HepG2 (cell line): ENCODE data around the gene ALOXE3. TPM values are rescaled to one million over a fixed set of nuclear protein-coding genes. Genes with fewer than 3 reads are reported as not detected.

ENCODE experiments used
- ATF1 ChIP-seq: IDR thresholded peaks from 2 replicates; pipeline ENCODE4 v1.6.1; 2016; ENCODE audit warnings: mild to moderate bottlenecking, control low read depth
- CC2D1A ChIP-seq: sonication (generic); formaldehyde crosslinking; IDR thresholded peaks from 2 replicates; pipeline ENCODE4 v1.8.1; 2023; ENCODE audit warnings: mild to moderate bottlenecking, missing genetic modification reagents
- DNMT3B ChIP-seq: conservative IDR thresholded peaks from 2 replicates; pipeline ENCODE4 v1.6.1; 2016; ENCODE audit warnings: missing biosample characterization, control low read depth
- FOXK2 ChIP-seq: fragments of 450-650 bp; IDR thresholded peaks from 2 replicates; pipeline ENCODE4 v1.6.1; 2016
- FOXM1 ChIP-seq: sonication (generic); formaldehyde crosslinking; IDR thresholded peaks from 2 replicates; pipeline ENCODE4 v1.5.0; 2020; ENCODE audit warnings: missing genetic modification reagents
- HNRNPK ChIP-seq: fragments of 200-400 bp; formaldehyde crosslinking; IDR thresholded peaks from 2 replicates; pipeline ENCODE4 v1.6.1; 2018; ENCODE audit warnings: low read length, low read depth, moderate library complexity, mild to moderate bottlenecking; ENCODE audit not compliant: poor library complexity, severe bottlenecking
- KDM1A ChIP-seq: IDR thresholded peaks from 2 replicates; pipeline ENCODE4 v1.6.1; 2016; ENCODE audit warnings: missing compliant biosample characterization
- PHB2 ChIP-seq: fragments of 450-650 bp; IDR thresholded peaks from 2 replicates; pipeline ENCODE4 v1.6.1; 2018; ENCODE audit not compliant: partially characterized antibody
- RERE ChIP-seq: IDR thresholded peaks from 2 replicates; pipeline ENCODE4 v1.6.1; 2016; ENCODE audit warnings: low read depth, missing genetic modification reagents, missing compliant biosample characterization
- SOX5 ChIP-seq: IDR thresholded peaks from 2 replicates; pipeline ENCODE4 v1.6.1; 2016; ENCODE audit warnings: borderline replicate concordance
- TMF1 ChIP-seq: sonication (generic); formaldehyde crosslinking; IDR thresholded peaks from 2 replicates; pipeline ENCODE4 v1.8.1; 2022; ENCODE audit warnings: low read depth, missing genetic modification reagents
- ZBTB46 ChIP-seq: sonication (generic); formaldehyde crosslinking; IDR thresholded peaks from 2 replicates; pipeline ENCODE4 v1.4.0; 2020; ENCODE audit warnings: mild to moderate bottlenecking, missing genetic modification reagents, borderline replicate concordance
- ZNF160 ChIP-seq: sonication (generic); formaldehyde crosslinking; IDR thresholded peaks from 2 replicates; pipeline ENCODE4 v1.8.0; 2022; ENCODE audit warnings: mild to moderate bottlenecking, inconsistent platforms, missing genetic modification reagents
- ZNF556 ChIP-seq: sonication (generic); formaldehyde crosslinking; IDR thresholded peaks from 2 replicates; pipeline ENCODE4 v1.4.0; 2020; ENCODE audit warnings: mild to moderate bottlenecking, missing genetic modification reagents, borderline replicate concordance
- ZNF788 ChIP-seq: sonication (generic); formaldehyde crosslinking; IDR thresholded peaks from 2 replicates; pipeline ENCODE4 v1.5.0; 2020; ENCODE audit warnings: mild to moderate bottlenecking, missing genetic modification reagents, borderline replicate concordance
- polyA plus RNA-seq, 8 experiments: library from polyadenylated mRNA; depleted of rRNA in 3 of 8; stranded (reverse) in 7 of 8; unstranded in 1 of 8; fragments of >200 nt; fragmentation: Illumina TruSeq in 4 of 8; extraction: Trizol in 4 of 8; gene quantifications; 2 replicates each; pipeline versions ENCODE4 v1.2.1 to v1.2.3, GENCODE V29; 2011 to 2016; ENCODE audit warnings: low read depth in 4 of 8, missing spikeins in 1 of 8, mixed read lengths in 1 of 8; ENCODE audit not compliant: insufficient read depth in 1 of 8
- total RNA-seq, 5 experiments: library from RNA; depleted of rRNA; stranded (reverse); fragments of >200 nt; fragmentation: Illumina TruSeq; extraction: Trizol; gene quantifications; 2 replicates each; pipeline ENCODE4 v1.2.3, GENCODE V29; 2016; ENCODE audit warnings: low read depth in 1 of 5
- TF ChIP-seq, protein P1 (sequence below): sonication (generic); formaldehyde crosslinking; IDR thresholded peaks from 2 replicates; pipeline ENCODE4 v1.5.0; 2020; ENCODE audit warnings: mild to moderate bottlenecking, missing genetic modification reagents
- TF ChIP-seq, protein P2 (sequence below): sonication (generic); formaldehyde crosslinking; IDR thresholded peaks from 2 replicates; pipeline ENCODE4 v1.5.0; 2020; ENCODE audit warnings: mild to moderate bottlenecking, missing genetic modification reagents
- TF ChIP-seq, protein P3 (sequence below): IDR thresholded peaks from 2 replicates; pipeline ENCODE4 v1.6.1; 2016; ENCODE audit warnings: low read depth

Gene ALOXE3
- total and polyA plus RNA-seq, 2 of the 13 experiments (the other 11 are each of a cell fraction or from before 2014, with no cell fraction given) = 0.07 TPM; not detected in 1

- peak; percentile 99 for TF ChIP-seq SOX5
- TF ChIP-seq CC2D1A (CRISPR knock-in tag) = no peak
- no peak for TF ChIP-seq FOXK2
- TF ChIP-seq ZBTB46 (CRISPR knock-in tag) = no peak
- no peak for TF ChIP-seq KDM1A (CRISPR knock-in tag)
- no peak for TF ChIP-seq PHB2
- TF ChIP-seq, protein P1, sequence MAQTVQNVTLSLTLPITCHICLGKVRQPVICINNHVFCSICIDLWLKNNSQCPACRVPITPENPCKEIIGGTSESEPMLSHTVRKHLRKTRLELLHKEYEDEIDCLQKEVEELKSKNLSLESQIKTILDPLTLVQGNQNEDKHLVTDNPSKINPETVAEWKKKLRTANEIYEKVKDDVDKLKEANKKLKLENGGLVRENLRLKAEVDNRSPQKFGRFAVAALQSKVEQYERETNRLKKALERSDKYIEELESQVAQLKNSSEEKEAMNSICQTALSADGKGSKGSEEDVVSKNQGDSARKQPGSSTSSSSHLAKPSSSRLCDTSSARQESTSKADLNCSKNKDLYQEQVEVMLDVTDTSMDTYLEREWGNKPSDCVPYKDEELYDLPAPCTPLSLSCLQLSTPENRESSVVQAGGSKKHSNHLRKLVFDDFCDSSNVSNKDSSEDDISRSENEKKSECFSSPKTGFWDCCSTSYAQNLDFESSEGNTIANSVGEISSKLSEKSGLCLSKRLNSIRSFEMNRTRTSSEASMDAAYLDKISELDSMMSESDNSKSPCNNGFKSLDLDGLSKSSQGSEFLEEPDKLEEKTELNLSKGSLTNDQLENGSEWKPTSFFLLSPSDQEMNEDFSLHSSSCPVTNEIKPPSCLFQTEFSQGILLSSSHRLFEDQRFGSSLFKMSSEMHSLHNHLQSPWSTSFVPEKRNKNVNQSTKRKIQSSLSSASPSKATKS (CRISPR knock-in tag) = no peak
- TF ChIP-seq, protein P2, sequence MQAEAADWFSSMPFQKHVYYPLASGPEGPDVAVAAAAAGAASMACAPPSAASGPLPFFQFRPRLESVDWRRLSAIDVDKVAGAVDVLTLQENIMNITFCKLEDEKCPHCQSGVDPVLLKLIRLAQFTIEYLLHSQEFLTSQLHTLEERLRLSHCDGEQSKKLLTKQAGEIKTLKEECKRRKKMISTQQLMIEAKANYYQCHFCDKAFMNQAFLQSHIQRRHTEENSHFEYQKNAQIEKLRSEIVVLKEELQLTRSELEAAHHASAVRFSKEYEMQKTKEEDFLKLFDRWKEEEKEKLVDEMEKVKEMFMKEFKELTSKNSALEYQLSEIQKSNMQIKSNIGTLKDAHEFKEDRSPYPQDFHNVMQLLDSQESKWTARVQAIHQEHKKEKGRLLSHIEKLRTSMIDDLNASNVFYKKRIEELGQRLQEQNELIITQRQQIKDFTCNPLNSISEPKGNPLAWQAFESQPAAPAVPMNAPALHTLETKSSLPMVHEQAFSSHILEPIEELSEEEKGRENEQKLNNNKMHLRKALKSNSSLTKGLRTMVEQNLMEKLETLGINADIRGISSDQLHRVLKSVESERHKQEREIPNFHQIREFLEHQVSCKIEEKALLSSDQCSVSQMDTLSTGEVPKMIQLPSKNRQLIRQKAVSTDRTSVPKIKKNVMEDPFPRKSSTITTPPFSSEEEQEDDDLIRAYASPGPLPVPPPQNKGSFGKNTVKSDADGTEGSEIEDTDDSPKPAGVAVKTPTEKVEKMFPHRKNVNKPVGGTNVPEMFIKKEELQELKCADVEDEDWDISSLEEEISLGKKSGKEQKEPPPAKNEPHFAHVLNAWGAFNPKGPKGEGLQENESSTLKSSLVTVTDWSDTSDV (CRISPR knock-in tag) = no peak
- TF ChIP-seq, protein P3, sequence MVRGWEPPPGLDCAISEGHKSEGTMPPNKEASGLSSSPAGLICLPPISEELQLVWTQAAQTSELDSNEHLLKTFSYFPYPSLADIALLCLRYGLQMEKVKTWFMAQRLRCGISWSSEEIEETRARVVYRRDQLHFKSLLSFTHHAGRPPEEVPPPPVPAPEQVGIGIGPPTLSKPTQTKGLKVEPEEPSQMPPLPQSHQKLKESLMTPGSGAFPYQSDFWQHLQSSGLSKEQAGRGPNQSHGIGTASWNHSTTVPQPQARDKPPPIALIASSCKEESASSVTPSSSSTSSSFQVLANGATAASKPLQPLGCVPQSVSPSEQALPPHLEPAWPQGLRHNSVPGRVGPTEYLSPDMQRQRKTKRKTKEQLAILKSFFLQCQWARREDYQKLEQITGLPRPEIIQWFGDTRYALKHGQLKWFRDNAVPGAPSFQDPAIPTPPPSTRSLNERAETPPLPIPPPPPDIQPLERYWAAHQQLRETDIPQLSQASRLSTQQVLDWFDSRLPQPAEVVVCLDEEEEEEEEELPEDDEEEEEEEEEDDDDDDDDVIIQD (CRISPR knock-in tag) = no peak
- no peak; the same call in 1 of the 2 replicates for TF ChIP-seq RERE
- TF ChIP-seq ATF1 (CRISPR knock-in tag) = no peak
- no peak for TF ChIP-seq HNRNPK
- no peak for TF ChIP-seq ZNF556 (CRISPR knock-in tag)
- TF ChIP-seq ZNF788 = no peak
- TF ChIP-seq ZNF160 (CRISPR knock-in tag) = no peak
- no peak for TF ChIP-seq TMF1 (CRISPR knock-in tag)
- TF ChIP-seq DNMT3B (CRISPR knock-in tag) = no peak
- TF ChIP-seq FOXM1 (CRISPR knock-in tag) = no peak
These were observed 35.2 kb upstream of the ALOXE3 start (continued) for GRCh38 chr17:8153525-8153956.
